Measurements from ENCODE around the gene GJC1. TPM values are rescaled to one million over a fixed set of nuclear protein-coding genes. Genes with fewer than 3 reads are reported as not detected.

Gene GJC1
- total RNA-seq, 1 experiment from 2014 or later, result 31.6 TPM

GRCh38 chr17:44749980-44750318, 80.1 kb downstream of the GJC1 start:
- Histone ChIP-seq H3K4me1 (ENCODE audit: insufficient read depth, low read length, poor library complexity, severe bottlenecking) (no peaks in the 10 kb centered on the region), H3K4me3 (ENCODE audit: low read depth, low read length, poor library complexity, severe bottlenecking) (no peak overlapping the region), H3K27ac (ENCODE audit: low read depth, low read length, poor library complexity, severe bottlenecking) (no peak overlapping the region), H3K27me3 (replicated peaks; ENCODE audit: insufficient read depth, low read depth, low read length, poor library complexity) (no peaks in the 10 kb centered on the region), H3K9me3 (ENCODE audit: low read depth, low read length, poor library complexity, severe bottlenecking) (no peaks in the 10 kb centered on the region), H3K36me3 (ENCODE audit: insufficient read depth, low read length, poor library complexity, severe bottlenecking) (no peaks in the 10 kb centered on the region)
- intact Hi-C loops (cut with micrococcal nuclease; ENCODE audit: unreplicated experiment), result no loop called here
- TF ChIP-seq EZH2 (IDR thresholded peaks at IDR 0.05; ENCODE audit: borderline replicate concordance, low read depth, low read length, poor library complexity, severe bottlenecking) (no peak), CTCF (conservative IDR thresholded peaks at IDR 0.05; ENCODE audit: low read depth, low read length) (no peak)
- no peak for DNase-seq (ENCODE audit: low spot score)
- BruUV-seq (replicated peaks), result no TSS peak
- POLR2A ChIA-PET (ENCODE audit: low non-redundant PET), result no interaction called here
- CTCF ChIA-PET, result no interaction called here

- ChIA-PET POLR2A (ENCODE audit: low non-redundant PET) (no interaction called here), CTCF (no interaction called here)
- Histone ChIP-seq H3K9me3 (ENCODE audit: low read depth, low read length, poor library complexity, severe bottlenecking) (no peaks in the 10 kb centered on the region), H3K27ac (ENCODE audit: low read depth, low read length, poor library complexity, severe bottlenecking) (no peak overlapping the region), H3K4me3 (ENCODE audit: low read depth, low read length, poor library complexity, severe bottlenecking) (no peak overlapping the region), H3K36me3 (ENCODE audit: insufficient read depth, low read length, poor library complexity, severe bottlenecking) (no peaks in the 10 kb centered on the region), H3K27me3 (replicated peaks; ENCODE audit: insufficient read depth, low read depth, low read length, poor library complexity) (no peaks in the 10 kb centered on the region), H3K4me1 (ENCODE audit: insufficient read depth, low read length, poor library complexity, severe bottlenecking) (no peaks in the 10 kb centered on the region)
- no TSS peak for BruUV-seq (replicated peaks)
- DNase-seq (ENCODE audit: low spot score), result no peak
- TF ChIP-seq EZH2 (IDR thresholded peaks at IDR 0.05; ENCODE audit: borderline replicate concordance, low read depth, low read length, poor library complexity, severe bottlenecking) (no peak), CTCF (conservative IDR thresholded peaks at IDR 0.05; ENCODE audit: low read depth, low read length) (no peak)
- intact Hi-C loops (cut with micrococcal nuclease; ENCODE audit: unreplicated experiment), result no loop called here
These were observed 80.8 kb downstream of the GJC1 start for GRCh38 chr17:44749076-44749979.

Other genes with a start within 250 kb of the GJC1 start
- gene MEIOC, start 173.8 kb downstream of the GJC1 start, total RNA-seq (2021), result 0.44 TPM in 1 of 2 replicates, not detected in the other
- gene CCDC43, start 140.5 kb downstream of the GJC1 start, total RNA-seq (2021), result 20.3 and 21.1 TPM in 2 replicates
- 20.5 and 24.0 TPM in 2 replicates for gene DBF4B, start 121.6 kb downstream of the GJC1 start, total RNA-seq (2021)
- 0.17 and 0.59 TPM in 2 replicates for gene ADAM11, start 71.3 kb downstream of the GJC1 start, total RNA-seq (2021)
- not detected in 2 replicates for gene HIGD1B, start 17.6 kb upstream of the GJC1 start, total RNA-seq (2021)
- gene EFTUD2, start 69.2 kb upstream of the GJC1 start, total RNA-seq (2021), result 133 and 144 TPM in 2 replicates
- not detected in 2 replicates for gene GFAP, start 85.2 kb upstream of the GJC1 start, total RNA-seq (2021)
- 49.4 and 54.3 TPM in 2 replicates for gene KIF18B, start 117.5 kb upstream of the GJC1 start, total RNA-seq (2021)
- gene C1QL1, start 138.0 kb upstream of the GJC1 start, total RNA-seq (2021), result 8.6 and 10.8 TPM in 2 replicates
- 19.1 and 21.8 TPM in 2 replicates for gene DCAKD, start 221.3 kb upstream of the GJC1 start, total RNA-seq (2021)
- 108 and 118 TPM in 2 replicates for gene NMT1, start 231.0 kb upstream of the GJC1 start, total RNA-seq (2021)